Hepatocyte (in vitro differentiated cells): ENCODE data around the gene CNFN.

ENCODE experiments used
- EZH2 ChIP-seq: fragments of 200-600 bp; sonication (generic); IDR thresholded peaks from 2 replicates; pipeline ENCODE4 v1.6.1; 2016; ENCODE audit warnings: antibody characterized with exemption, mild to moderate bottlenecking, borderline replicate concordance
- EZH2phosphoT487 ChIP-seq: fragments of 200-600 bp; sonication (generic); IDR thresholded peaks from one replicate; pipeline ENCODE4 v1.6.1; 2018; ENCODE audit warnings: antibody characterized with exemption, mild to moderate bottlenecking, low read depth, moderate library complexity; ENCODE audit not compliant: unreplicated experiment, severe bottlenecking
- TF ChIP-seq, protein P1 (sequence below): fragments of 200-600 bp; sonication (generic); IDR thresholded peaks from 2 replicates; pipeline ENCODE4 v1.5.1; 2016; ENCODE audit warnings: antibody characterized with exemption, mild to moderate bottlenecking; ENCODE audit not compliant: poor library complexity

DNA sequence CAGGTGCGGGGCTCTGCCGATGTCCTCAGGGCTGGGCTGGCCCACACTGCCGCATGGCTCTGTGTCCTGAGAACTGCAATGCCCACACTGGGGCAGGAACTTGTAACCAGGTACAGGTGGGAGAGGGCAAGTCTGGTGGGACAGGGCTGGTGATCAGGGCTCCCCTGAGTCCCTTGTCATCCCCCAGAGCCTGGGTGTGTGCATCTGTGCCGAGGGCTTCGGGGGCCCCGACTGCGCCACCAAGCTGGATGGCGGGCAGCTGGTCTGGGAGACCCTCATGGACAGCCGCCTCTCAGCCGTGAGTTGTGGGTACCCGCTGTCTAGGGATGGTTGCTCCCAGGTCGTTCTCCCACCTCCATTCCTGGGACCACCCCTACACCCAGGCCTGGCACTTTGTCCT is 34.2 kb downstream of the CNFN start:
- TF ChIP-seq, protein P1, sequence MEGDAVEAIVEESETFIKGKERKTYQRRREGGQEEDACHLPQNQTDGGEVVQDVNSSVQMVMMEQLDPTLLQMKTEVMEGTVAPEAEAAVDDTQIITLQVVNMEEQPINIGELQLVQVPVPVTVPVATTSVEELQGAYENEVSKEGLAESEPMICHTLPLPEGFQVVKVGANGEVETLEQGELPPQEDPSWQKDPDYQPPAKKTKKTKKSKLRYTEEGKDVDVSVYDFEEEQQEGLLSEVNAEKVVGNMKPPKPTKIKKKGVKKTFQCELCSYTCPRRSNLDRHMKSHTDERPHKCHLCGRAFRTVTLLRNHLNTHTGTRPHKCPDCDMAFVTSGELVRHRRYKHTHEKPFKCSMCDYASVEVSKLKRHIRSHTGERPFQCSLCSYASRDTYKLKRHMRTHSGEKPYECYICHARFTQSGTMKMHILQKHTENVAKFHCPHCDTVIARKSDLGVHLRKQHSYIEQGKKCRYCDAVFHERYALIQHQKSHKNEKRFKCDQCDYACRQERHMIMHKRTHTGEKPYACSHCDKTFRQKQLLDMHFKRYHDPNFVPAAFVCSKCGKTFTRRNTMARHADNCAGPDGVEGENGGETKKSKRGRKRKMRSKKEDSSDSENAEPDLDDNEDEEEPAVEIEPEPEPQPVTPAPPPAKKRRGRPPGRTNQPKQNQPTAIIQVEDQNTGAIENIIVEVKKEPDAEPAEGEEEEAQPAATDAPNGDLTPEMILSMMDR, result no peak
- TF ChIP-seq EZH2 (no peak), EZH2phosphoT487 (no peak)
